Stimulated activated naive CD8-positive, alpha-beta T cell treated with anti-CD3 and anti-CD28 coated beads, Interleukin-15, Interleukin-2, amounts not matched to agents 100 ng/mL and 50 ng/mL, for 24 hours (primary cell): ENCODE measurements around the gene ZNF829.

Experiments
- H3K27ac Mint-ChIP-seq: one replicate; pipeline ENCODE4 v1.8.0; 2021; ENCODE audit warnings: mild to moderate bottlenecking, mixed read lengths
- H3K27me3 Mint-ChIP-seq: one replicate; pipeline ENCODE4 v1.8.0; 2021; ENCODE audit warnings: mixed read lengths
- H3K36me3 Mint-ChIP-seq: one replicate; pipeline ENCODE4 v1.8.0; 2021; ENCODE audit warnings: low read depth, mixed read lengths
- H3K4me1 Mint-ChIP-seq: one replicate; pipeline ENCODE4 v1.8.0; 2021; ENCODE audit warnings: low read depth, mixed read lengths
- H3K4me3 Mint-ChIP-seq: one replicate; pipeline ENCODE4 v1.8.0; 2021; ENCODE audit warnings: mild to moderate bottlenecking, mixed read lengths
- H3K9me3 Mint-ChIP-seq: one replicate; pipeline ENCODE4 v1.8.0; 2021; ENCODE audit warnings: mixed read lengths

The ZNF829 gene

DNA sequence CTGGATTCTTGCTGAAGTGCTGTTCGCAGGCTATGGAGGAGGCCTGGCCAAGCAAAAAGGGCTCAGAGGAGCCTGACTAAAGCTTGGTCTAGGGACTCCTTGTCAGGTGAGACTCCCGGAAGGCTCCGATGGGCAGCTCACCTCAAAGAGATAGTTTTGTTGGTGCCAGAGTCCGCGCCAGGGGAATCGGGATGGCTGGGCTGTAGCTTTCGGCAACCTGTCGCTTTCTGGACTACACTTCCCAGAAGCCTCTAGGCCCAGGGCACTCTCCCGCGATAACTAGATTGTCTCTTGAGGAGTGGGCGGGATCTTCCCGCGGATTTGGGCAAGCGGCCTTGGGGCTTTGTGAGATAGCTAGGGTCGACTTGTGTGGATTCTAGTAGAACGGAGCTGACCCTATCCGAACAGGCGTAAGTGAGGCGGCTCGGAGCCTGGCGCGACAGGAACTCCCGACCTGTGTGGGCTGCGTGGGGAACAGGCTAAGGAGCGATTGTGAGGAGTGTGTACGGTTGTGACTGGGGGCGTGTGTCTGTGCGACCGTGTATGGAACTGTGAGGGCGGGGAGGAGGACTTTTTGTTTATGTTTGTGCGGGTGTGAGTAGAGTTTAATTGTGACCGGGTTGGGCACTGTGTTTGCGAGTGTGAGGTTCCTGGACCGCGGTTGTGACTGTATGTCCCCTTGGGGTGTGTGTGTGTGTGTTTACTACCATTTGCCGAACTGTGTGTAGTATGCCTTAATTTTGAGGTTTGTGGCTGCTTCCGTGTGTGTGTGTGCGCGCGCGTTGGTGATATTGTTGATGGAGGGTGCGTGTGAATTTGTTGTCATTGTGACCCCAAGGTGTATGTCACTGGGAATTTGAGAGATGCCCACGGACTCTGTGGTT, 65.3 kb downstream of the ZNF829 start, which contains the start of gene ZNF345:
TSS of gene ZNF345 (plus strand) at position 318 of the 884 bp plus-strand sequence. CDS start 25,955 bp downstream, outside the sequence.
- Mint-ChIP-seq H3K4me1 (peaks cover 12% of the 10 kb centered on the region), H3K27ac (no peak within 1 kb of the TSS), H3K9me3 (peaks cover 18% of the 10 kb centered on the region), H3K4me3 (no peak within 1 kb of the TSS), H3K36me3 (peaks cover 62% of the 10 kb centered on the region), H3K27me3 (no peaks in the 10 kb centered on the region)

DNA sequence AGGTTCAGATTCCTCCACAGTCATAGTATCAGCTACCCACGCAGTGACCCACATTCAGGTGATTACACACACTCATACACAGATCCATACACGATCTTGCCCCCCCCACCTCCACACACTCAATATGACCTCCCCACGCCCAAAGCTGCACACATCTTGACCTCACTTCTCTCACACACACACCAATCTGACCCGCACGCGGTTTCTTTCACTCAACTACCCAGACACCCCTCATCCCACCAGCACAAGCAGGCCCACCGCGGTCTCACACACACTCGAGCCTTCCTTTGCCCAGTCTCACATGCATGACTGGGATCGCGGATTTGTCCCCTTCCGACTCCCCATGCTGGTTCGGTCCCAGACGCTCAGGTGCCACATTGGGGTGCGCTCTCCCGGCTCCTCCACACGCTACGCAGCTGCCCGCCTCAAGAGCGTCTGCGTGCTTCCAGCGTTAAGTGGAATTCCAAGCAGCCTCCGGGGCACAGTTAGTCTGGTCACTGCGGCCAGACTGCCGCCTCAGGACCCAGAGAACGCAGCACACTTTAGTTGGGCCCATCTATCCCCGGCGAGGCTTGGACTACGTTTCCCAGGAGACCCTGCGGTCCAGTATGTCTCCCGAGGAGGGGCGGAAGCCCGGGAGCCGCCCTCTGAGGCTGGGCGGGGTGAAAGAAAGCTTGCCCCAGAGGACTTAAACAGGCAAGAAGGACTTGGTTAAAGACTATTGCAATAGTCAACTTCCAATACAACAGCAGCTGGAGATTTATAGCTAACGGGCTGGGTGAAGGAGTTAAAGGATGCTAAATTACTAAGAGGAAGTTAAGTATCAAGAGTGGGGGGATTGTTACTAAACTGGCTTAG, 66.2 kb downstream of the ZNF829 start:
- no peaks in the 10 kb centered on the region for H3K27me3 Mint-ChIP-seq
- H3K27ac Mint-ChIP-seq: no peak overlapping the region
- peaks cover 12% of the 10 kb centered on the region for H3K4me1 Mint-ChIP-seq
- peaks cover 65% of the 10 kb centered on the region for H3K36me3 Mint-ChIP-seq
- H3K4me3 Mint-ChIP-seq: no peak overlapping the region
- H3K9me3 Mint-ChIP-seq: peaks cover 20% of the 10 kb centered on the region

DNA sequence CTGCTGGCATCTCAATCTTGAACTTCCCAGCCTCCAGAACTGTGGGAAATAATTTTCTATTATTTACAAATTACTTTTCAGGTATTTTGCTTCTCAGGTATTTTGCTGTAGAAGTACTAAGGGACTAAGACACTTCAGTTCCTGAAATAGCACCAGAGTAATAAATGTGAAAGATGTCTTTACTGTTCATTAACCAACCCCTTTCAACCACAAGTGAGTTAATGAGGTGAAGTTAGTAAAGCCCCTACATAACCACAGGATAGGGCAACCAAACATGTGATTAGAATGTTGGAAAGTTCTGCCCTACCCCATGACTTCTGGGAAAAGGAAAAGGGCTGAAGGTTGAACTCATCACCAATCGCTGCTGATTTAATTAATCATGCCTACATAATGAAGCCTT, 68.1 kb downstream of the ZNF829 start:
- Mint-ChIP-seq H3K9me3 (peaks cover 14% of the 10 kb centered on the region), H3K4me1 (peaks cover 11% of the 10 kb centered on the region), H3K27ac (no peak overlapping the region), H3K36me3 (peaks cover 63% of the 10 kb centered on the region), H3K4me3 (peak overlapping the region; percentile 70), H3K27me3 (no peaks in the 10 kb centered on the region)

DNA sequence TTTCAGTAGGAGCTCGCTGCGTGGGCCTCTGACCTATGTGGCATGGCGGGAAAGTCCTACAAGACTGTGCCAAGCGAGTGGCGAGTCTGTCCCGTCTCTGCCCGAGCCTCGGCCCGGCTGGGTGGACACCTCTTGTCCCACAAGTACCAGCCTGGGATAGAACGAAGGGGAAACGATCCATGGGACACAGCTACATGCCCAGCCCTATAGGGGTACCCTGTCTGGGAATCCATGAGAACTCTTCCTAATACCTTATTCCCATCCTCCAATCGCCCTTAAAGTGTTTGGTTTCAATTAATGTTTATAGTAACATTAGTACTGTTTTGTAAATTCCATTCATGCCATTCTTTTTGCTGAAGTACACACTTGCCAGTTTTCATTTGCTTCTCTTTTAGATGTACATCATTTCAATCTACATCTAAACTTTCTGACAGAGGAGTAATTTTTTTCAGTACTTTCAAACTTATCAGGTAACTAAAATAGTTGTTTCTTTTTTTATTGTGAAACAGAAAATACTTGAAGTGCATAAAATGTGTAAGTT, 77.2 kb downstream of the ZNF829 start:
- Mint-ChIP-seq H3K36me3 (peaks cover 68% of the 10 kb centered on the region), H3K4me3 (no peak overlapping the region), H3K4me1 (peaks cover 6% of the 10 kb centered on the region), H3K27ac (peak overlapping the region; percentile 32), H3K27me3 (no peaks in the 10 kb centered on the region), H3K9me3 (peaks cover 32% of the 10 kb centered on the region)
